HepG2 (cell line): ENCODE data around the gene ACSS1. TPM values are rescaled to one million over a fixed set of nuclear protein-coding genes. Genes with fewer than 3 reads are reported as not detected.

Experiments used
- NFAT5 ChIP-seq: sonication (generic); formaldehyde crosslinking; IDR thresholded peaks from 2 replicates; pipeline ENCODE4 v1.4.0; 2020; ENCODE audit warnings: missing genetic modification reagents
- ZGPAT ChIP-seq: IDR thresholded peaks from 2 replicates; pipeline ENCODE4 v1.6.1; 2016; ENCODE audit warnings: mild to moderate bottlenecking
- ZNF7 ChIP-seq: IDR thresholded peaks from 2 replicates; pipeline ENCODE4 v1.6.1; 2016; ENCODE audit warnings: missing biosample characterization, missing genetic modification reagents
- polyA plus RNA-seq, 8 experiments: library from polyadenylated mRNA; depleted of rRNA in 3 of 8; stranded (reverse) in 7 of 8; unstranded in 1 of 8; fragments of >200 nt; fragmentation: Illumina TruSeq in 4 of 8; extraction: Trizol in 4 of 8; gene quantifications; 2 replicates each; pipeline versions ENCODE4 v1.2.1 to v1.2.3, GENCODE V29; 2011 to 2016; ENCODE audit warnings: low read depth in 4 of 8, missing spikeins in 1 of 8, mixed read lengths in 1 of 8; ENCODE audit not compliant: insufficient read depth in 1 of 8
- total RNA-seq, 5 experiments: library from RNA; depleted of rRNA; stranded (reverse); fragments of >200 nt; fragmentation: Illumina TruSeq; extraction: Trizol; gene quantifications; 2 replicates each; pipeline ENCODE4 v1.2.3, GENCODE V29; 2016; ENCODE audit warnings: low read depth in 1 of 5
- TF ChIP-seq, protein P1 (sequence below), 2 experiments: fragments of 450-650 bp in 1 of 2; sonication (generic) in 1 of 2; formaldehyde crosslinking in 1 of 2; IDR thresholded peaks; 2 replicates each; pipeline versions ENCODE4 v1.6.1 to v1.8.0; 2016 to 2022; ENCODE audit warnings: antibody characterized with exemption in 1 of 2, mild to moderate bottlenecking in 1 of 2, missing genetic modification reagents in 1 of 2

Gene ACSS1
- total and polyA plus RNA-seq, 2 of the 13 experiments (the other 11 are each of a cell fraction or from before 2014, with no cell fraction given): 15.2 to 41.6 TPM

- TF ChIP-seq ZGPAT (CRISPR knock-in tag) (no peak), ZNF7 (CRISPR knock-in tag) (no peak), NFAT5 (CRISPR knock-in tag) (no peak)
- TF ChIP-seq, protein P1, sequence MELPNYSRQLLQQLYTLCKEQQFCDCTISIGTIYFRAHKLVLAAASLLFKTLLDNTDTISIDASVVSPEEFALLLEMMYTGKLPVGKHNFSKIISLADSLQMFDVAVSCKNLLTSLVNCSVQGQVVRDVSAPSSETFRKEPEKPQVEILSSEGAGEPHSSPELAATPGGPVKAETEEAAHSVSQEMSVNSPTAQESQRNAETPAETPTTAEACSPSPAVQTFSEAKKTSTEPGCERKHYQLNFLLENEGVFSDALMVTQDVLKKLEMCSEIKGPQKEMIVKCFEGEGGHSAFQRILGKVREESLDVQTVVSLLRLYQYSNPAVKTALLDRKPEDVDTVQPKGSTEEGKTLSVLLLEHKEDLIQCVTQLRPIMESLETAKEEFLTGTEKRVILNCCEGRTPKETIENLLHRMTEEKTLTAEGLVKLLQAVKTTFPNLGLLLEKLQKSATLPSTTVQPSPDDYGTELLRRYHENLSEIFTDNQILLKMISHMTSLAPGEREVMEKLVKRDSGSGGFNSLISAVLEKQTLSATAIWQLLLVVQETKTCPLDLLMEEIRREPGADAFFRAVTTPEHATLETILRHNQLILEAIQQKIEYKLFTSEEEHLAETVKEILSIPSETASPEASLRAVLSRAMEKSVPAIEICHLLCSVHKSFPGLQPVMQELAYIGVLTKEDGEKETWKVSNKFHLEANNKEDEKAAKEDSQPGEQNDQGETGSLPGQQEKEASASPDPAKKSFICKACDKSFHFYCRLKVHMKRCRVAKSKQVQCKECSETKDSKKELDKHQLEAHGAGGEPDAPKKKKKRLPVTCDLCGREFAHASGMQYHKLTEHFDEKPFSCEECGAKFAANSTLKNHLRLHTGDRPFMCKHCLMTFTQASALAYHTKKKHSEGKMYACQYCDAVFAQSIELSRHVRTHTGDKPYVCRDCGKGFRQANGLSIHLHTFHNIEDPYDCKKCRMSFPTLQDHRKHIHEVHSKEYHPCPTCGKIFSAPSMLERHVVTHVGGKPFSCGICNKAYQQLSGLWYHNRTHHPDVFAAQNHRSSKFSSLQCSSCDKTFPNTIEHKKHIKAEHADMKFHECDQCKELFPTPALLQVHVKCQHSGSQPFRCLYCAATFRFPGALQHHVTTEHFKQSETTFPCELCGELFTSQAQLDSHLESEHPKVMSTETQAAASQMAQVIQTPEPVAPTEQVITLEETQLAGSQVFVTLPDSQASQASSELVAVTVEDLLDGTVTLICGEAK (IDR thresholded peaks at IDR 0.05): no peak
- TF ChIP-seq, protein P1 (CRISPR knock-in tag; IDR thresholded peaks at IDR 0.05): 0 out of 2 replicates have a peak, but pooled peaks have one; percentile 12
Observed at GRCh38 chr20:25054096-25054820, 3.7 kb downstream of the ACSS1 start (continued).
